Keratinocyte (primary cell): Measurements from ENCODE around the gene PHF14. TPM values are rescaled to one million over a fixed set of nuclear protein-coding genes. Genes with fewer than 3 reads are reported as not detected.
"Not testable (repeated sequence)": the region's sequence is repeated elsewhere in the genome, so short reads cannot be mapped to it uniquely, and the experiment has no call there.

Source experiments
- DNase-seq: peaks from one replicate; pipeline ENCODE4 v3.0.0-alpha.2; 2011; ENCODE audit warnings: low read depth, missing footprints, low spot score
- FAIRE-seq: peaks from 2 replicates; lab custom pipeline; 2011; peaks lifted over from hg19 to GRCh38; lab: Jason Lieb, UNC
- H2AFZ ChIP-seq: 2 replicates; pipeline ENCODE4 v1.6.0; 2012; ENCODE audit warnings: low read length, control low read depth, inconsistent platforms; ENCODE audit not compliant: control insufficient read depth
- H3K27ac ChIP-seq: 2 replicates; pipeline ENCODE4 v1.5.1; 2011; ENCODE audit warnings: low read length; ENCODE audit not compliant: control insufficient read depth, insufficient read depth
- H3K27me3 ChIP-seq: 3 replicates; pipeline ENCODE4 v1.6.0; 2011; ENCODE audit warnings: low read length; ENCODE audit not compliant: control insufficient read depth, insufficient read depth; ENCODE audit errors: extremely low read depth
- H3K36me3 ChIP-seq, 2 experiments: 2 replicates in 1 of 2; 3 replicates in 1 of 2; pipeline ENCODE4 v1.5.1; 2011; ENCODE audit warnings: low read length in 2 of 2, mild to moderate bottlenecking in 1 of 2; ENCODE audit not compliant: control insufficient read depth in 2 of 2, insufficient read depth in 2 of 2; ENCODE audit errors: extremely low read depth in 1 of 2
- H3K4me1 ChIP-seq: 3 replicates; pipeline ENCODE4 v1.5.1; 2011; ENCODE audit warnings: low read length; ENCODE audit not compliant: control insufficient read depth, insufficient read depth; ENCODE audit errors: extremely low read depth
- H3K4me2 ChIP-seq: 3 replicates; pipeline ENCODE4 v1.6.0; 2011; ENCODE audit warnings: low read depth, low read length; ENCODE audit not compliant: control insufficient read depth, insufficient read depth; ENCODE audit errors: extremely low read depth
- H3K4me3 ChIP-seq, 3 experiments: fragments of 200-600 bp in 1 of 3; sonication (generic) in 1 of 3; 2 replicates in 2 of 3; 3 replicates in 1 of 3; pipeline ENCODE4 v1.5.1; 2011 to 2016; ENCODE audit warnings: low read length in 3 of 3, mild to moderate bottlenecking in 3 of 3, control low read depth in 2 of 3, inconsistent platforms in 1 of 3, low read depth in 1 of 3, mixed read lengths in 1 of 3, mixed run types in 1 of 3, moderate library complexity in 1 of 3; ENCODE audit not compliant: control insufficient read depth in 2 of 3, insufficient read depth in 2 of 3; ENCODE audit errors: extremely low read depth in 1 of 3
- H3K79me2 ChIP-seq: 2 replicates; pipeline ENCODE4 v1.6.0; 2012; ENCODE audit warnings: low read length; ENCODE audit not compliant: control insufficient read depth, insufficient read depth
- H3K9ac ChIP-seq: 3 replicates; pipeline ENCODE4 v1.6.0; 2011; ENCODE audit warnings: low read length; ENCODE audit not compliant: control insufficient read depth, insufficient read depth; ENCODE audit errors: extremely low read depth
- H3K9me1 ChIP-seq: 3 replicates; pipeline ENCODE4 v1.6.0; 2011; ENCODE audit warnings: low read length; ENCODE audit not compliant: control insufficient read depth, insufficient read depth; ENCODE audit errors: extremely low read depth
- H3K9me3 ChIP-seq: 2 replicates; pipeline ENCODE4 v1.5.1; 2012; ENCODE audit warnings: low read depth, low read length; ENCODE audit not compliant: control insufficient read depth
- H4K20me1 ChIP-seq: 3 replicates; pipeline ENCODE4 v1.6.0; 2011; ENCODE audit warnings: low read length; ENCODE audit not compliant: control insufficient read depth, insufficient read depth; ENCODE audit errors: extremely low read depth
- CTCF ChIP-seq, 3 experiments: IDR thresholded peaks in 1 of 3; conservative IDR thresholded peaks in 1 of 3; optimal IDR thresholded peaks in 1 of 3; 2 replicates in 2 of 3; 3 replicates in 1 of 3; pipeline versions ENCODE3 to v1.5.1; 2011; ENCODE audit warnings: low read length in 3 of 3, mild to moderate bottlenecking in 3 of 3, moderate library complexity in 2 of 3, control low read depth in 1 of 3, inconsistent platforms in 1 of 3; ENCODE audit not compliant: insufficient read depth in 2 of 3; ENCODE audit errors: extremely low read depth in 1 of 3
- EZH2 ChIP-seq: IDR thresholded peaks from one replicate; pipeline ENCODE4 v1.6.1; 2012; ENCODE audit warnings: inconsistent platforms, mild to moderate bottlenecking, low read length, moderate library complexity
- dilution Hi-C: fragments of 300-500 bp; cut with MboI; formaldehyde crosslinking; loops from one replicate; pipeline ENCODE4 v1.7.0; 2020; ENCODE audit warnings: low sequenced_read_pairs; ENCODE audit not compliant: extremely low pct_ligation_motif_present
- polyA plus RNA-seq, 5 experiments: library from polyadenylated mRNA; depleted of rRNA in 3 of 5; stranded (reverse) in 3 of 5; stranded (forward) in 1 of 5; unstranded in 1 of 5; fragments of >200 nt; gene quantifications; 1 replicate in 1 of 5; 2 replicates in 3 of 5; 3 replicates in 1 of 5; pipeline versions ENCODE4 v1.2.1 to v1.2.3, GENCODE V29; 2011 to 2012; ENCODE audit warnings: missing spikeins in 2 of 5, low read depth in 1 of 5, low replicate concordance in 1 of 5

The PHF14 gene
- polyA plus RNA-seq, 1 donor (not counting 4 experiments of a cell fraction or from before 2014, with no cell fraction given): 16.9 TPM

- Histone ChIP-seq H3K4me3 (no peak overlapping the region), H2AFZ (no peak overlapping the region), H3K4me1 (peaks cover 8% of the 10 kb centered on the region), H3K36me3 (no peaks in the 10 kb centered on the region), H3K4me2 (no peak overlapping the region), H3K9me1 (no peaks in the 10 kb centered on the region), H3K27me3 (no peaks in the 10 kb centered on the region), H3K27ac (no peak overlapping the region), H3K79me2 (peaks cover 18% of the 10 kb centered on the region), H3K9me3 (no peaks in the 10 kb centered on the region), H3K9ac (no peak overlapping the region), H4K20me1 (no peaks in the 10 kb centered on the region)
- FAIRE-seq (no peak), DNase-seq (no peak)
- dilution Hi-C loops: no loop called here
- TF ChIP-seq CTCF (optimal IDR thresholded peaks at IDR 0.05 in 1 of 3, IDR thresholded peaks at IDR 0.05 in 1 of 3, conservative IDR thresholded peaks at IDR 0.05 in 1 of 3; ENCODE audit: extremely low read depth in 1 of 3, insufficient read depth in 2 of 3, low read length in 3 of 3) (no peak), EZH2 (no peak)
Measured at GRCh38 chr7:10977113-10977512, 3.4 kb downstream of the PHF14 start.

GRCh38 chr7:10981317-10981716 is 7.6 kb downstream of the PHF14 start:
- TF ChIP-seq EZH2 (no peak), CTCF (optimal IDR thresholded peaks at IDR 0.05 in 1 of 3, IDR thresholded peaks at IDR 0.05 in 1 of 3, conservative IDR thresholded peaks at IDR 0.05 in 1 of 3; ENCODE audit: extremely low read depth in 1 of 3, insufficient read depth in 2 of 3, low read length in 3 of 3) (no peak)
- H3K9ac ChIP-seq: no peak overlapping the region
- no peak for FAIRE-seq
- peaks cover 11% of the 10 kb centered on the region for H3K79me2 ChIP-seq
- H3K9me3 ChIP-seq: no peaks in the 10 kb centered on the region
- no peaks in the 10 kb centered on the region for H3K9me1 ChIP-seq
- H2AFZ ChIP-seq: no peak overlapping the region
- no peaks in the 10 kb centered on the region for H3K36me3 ChIP-seq
- no peak overlapping the region for H3K4me2 ChIP-seq
- H3K4me3 ChIP-seq: no peak overlapping the region
- H3K4me1 ChIP-seq: no peaks in the 10 kb centered on the region
- DNase-seq: no peak
- no peak overlapping the region for H3K27ac ChIP-seq
- no peaks in the 10 kb centered on the region for H4K20me1 ChIP-seq
- no peaks in the 10 kb centered on the region for H3K27me3 ChIP-seq
- dilution Hi-C loops: no loop called here

DNA sequence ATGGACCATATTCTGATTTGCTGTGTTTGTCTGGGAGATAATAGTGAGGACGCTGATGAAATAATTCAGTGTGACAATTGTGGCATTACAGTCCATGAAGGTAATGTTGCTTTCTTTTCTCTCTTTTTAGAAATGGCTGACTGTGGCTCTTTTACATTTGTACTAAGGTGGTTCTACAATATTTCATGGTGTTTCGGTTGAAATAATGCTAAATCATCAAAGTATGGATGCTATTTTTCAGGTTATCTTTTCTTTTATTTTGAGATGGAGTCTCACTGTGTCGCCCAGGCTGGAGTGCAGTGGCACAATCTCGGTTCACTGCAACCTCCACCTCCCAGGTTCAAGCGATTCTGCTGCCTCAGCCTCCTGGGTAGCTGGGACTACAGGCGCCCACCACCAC is 17.1 kb downstream of the PHF14 start:
- H3K4me3 ChIP-seq, dilution Hi-C loops, H3K4me2 ChIP-seq, H3K4me1 ChIP-seq, H3K27ac ChIP-seq, H3K9me3 ChIP-seq, H3K9me1 ChIP-seq, FAIRE-seq, H3K27me3 ChIP-seq, H3K79me2 ChIP-seq, DNase-seq, H3K36me3 ChIP-seq, H2AFZ ChIP-seq, H4K20me1 ChIP-seq, H3K9ac ChIP-seq: not testable (repeated sequence)

DNA sequence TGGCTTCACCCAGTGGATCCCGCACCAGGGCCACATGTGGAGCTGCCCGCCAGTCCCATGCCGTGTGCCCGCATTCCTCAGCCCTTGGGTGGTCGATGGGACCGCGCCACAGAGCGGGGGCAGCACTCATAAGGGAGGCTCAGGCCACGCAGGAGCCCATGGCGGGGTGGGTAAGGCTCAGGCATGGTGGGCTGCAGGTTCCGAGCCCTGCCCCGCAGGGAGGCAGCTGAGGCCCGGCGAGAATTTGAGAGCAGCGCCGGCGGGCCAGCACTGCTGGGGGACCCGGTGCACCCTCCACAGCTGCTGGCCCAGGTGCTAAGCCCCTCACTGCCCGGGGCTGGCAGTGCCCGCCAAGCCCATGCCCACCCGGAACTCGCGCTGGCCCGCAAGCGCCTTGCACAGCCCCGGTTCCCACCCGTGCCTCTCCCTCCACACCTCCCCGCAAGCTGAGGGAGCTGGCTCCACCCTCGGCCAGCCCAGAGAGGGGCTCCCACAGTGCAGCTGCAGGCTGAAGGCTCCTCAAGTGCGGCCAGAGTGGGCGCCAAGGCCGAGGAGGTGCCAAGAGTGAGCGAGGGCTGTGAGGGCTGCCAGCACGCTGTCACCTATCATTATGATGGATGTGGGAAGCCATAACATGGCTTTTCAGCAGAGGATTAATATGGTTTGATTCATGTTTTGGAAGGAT is 22.0 kb downstream of the PHF14 start:
- DNase-seq, H3K27me3 ChIP-seq, H3K9ac ChIP-seq, H3K79me2 ChIP-seq, dilution Hi-C loops, H3K4me2 ChIP-seq, H3K9me1 ChIP-seq, H3K36me3 ChIP-seq, H3K9me3 ChIP-seq, H4K20me1 ChIP-seq, H3K4me1 ChIP-seq, H2AFZ ChIP-seq, H3K27ac ChIP-seq, H3K4me3 ChIP-seq, FAIRE-seq: not testable (repeated sequence)
